ENCODE results near the gene MAP3K20. TPM values are rescaled to one million over a fixed set of nuclear protein-coding genes. Genes with fewer than 3 reads are reported as not detected.

MAP3K20 gene
- total RNA-seq, 4 donors from 2014 or later: 43.0 to 76.1 (median 65.2) TPM

GRCh38 chr2:173146590-173146989 lies 70.9 kb downstream of the MAP3K20 start:
- TF ChIP-seq, protein P1, sequence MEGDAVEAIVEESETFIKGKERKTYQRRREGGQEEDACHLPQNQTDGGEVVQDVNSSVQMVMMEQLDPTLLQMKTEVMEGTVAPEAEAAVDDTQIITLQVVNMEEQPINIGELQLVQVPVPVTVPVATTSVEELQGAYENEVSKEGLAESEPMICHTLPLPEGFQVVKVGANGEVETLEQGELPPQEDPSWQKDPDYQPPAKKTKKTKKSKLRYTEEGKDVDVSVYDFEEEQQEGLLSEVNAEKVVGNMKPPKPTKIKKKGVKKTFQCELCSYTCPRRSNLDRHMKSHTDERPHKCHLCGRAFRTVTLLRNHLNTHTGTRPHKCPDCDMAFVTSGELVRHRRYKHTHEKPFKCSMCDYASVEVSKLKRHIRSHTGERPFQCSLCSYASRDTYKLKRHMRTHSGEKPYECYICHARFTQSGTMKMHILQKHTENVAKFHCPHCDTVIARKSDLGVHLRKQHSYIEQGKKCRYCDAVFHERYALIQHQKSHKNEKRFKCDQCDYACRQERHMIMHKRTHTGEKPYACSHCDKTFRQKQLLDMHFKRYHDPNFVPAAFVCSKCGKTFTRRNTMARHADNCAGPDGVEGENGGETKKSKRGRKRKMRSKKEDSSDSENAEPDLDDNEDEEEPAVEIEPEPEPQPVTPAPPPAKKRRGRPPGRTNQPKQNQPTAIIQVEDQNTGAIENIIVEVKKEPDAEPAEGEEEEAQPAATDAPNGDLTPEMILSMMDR (IDR thresholded peaks at IDR 0.05; ENCODE audit: low read depth): no peak

- TF ChIP-seq, protein P1 (IDR thresholded peaks at IDR 0.05; ENCODE audit: low read depth): no peak
Measured at GRCh38 chr2:173148520-173148919, 72.9 kb downstream of the MAP3K20 start.

- TF ChIP-seq, protein P1 (IDR thresholded peaks at IDR 0.05; ENCODE audit: low read depth): no peak
Measured at GRCh38 chr2:173149491-173149890, 73.8 kb downstream of the MAP3K20 start.

GRCh38 chr2:173150087-173150486 lies 74.4 kb downstream of the MAP3K20 start:
- TF ChIP-seq, protein P1 (IDR thresholded peaks at IDR 0.05; ENCODE audit: low read depth): no peak

- TF ChIP-seq, protein P1 (IDR thresholded peaks at IDR 0.05; ENCODE audit: low read depth): no peak
Measured at GRCh38 chr2:173150963-173151362, 75.3 kb downstream of the MAP3K20 start.

- TF ChIP-seq, protein P1 (IDR thresholded peaks at IDR 0.05; ENCODE audit: low read depth): no peak
Measured at GRCh38 chr2:173151671-173152401, 76.2 kb downstream of the MAP3K20 start.

DNA sequence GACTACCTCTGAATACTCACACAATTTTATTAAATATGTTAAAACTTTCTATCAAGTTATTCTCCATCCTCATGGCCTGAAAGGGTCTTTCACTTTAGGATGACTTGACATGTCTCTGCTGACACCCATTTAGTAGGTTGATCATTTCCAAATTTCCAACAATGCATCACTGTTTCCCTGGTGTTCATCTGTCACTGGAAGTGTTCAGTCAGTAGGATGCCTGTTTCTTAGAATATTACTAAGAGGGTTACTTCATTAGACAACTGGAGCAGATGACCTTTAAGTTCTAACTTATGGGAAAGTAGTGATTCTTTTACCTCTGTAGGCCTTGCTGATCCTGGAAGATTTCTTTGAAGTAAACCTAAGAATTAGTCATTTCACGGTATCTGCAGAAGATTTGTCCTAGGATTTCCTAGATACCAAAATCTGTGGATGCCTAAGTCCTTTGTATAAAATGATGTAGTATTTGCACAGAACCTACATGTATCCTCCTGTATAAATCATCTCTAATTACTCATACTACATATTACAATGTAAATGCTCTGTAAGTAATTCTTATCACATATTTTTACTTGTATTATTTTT lies 77.7 kb downstream of the MAP3K20 start:
- TF ChIP-seq, protein P1 (IDR thresholded peaks at IDR 0.05; ENCODE audit: low read depth): no peak
